ENCODE measurements around the gene KCNJ9.
A peak's percentile ranks its signal among the peaks of the same experiment; 100 is the strongest.

KCNJ9 gene

GRCh38 chr1:160112357-160112756 lies 31.0 kb downstream of the KCNJ9 start:
- Histone ChIP-seq H3K36me3 (ENCODE audit: insufficient read depth, low read depth, low read length) (no peaks in the 10 kb centered on the region), H3K9me3 (ENCODE audit: insufficient read depth, low read depth, low read length) (no peaks in the 10 kb centered on the region), H3K9ac (ENCODE audit: low read depth, low read length) (no peak overlapping the region), H3K4me3 (ENCODE audit: low read length) (no peak overlapping the region), H3K27me3 (ENCODE audit: insufficient read depth, low read length) (no peaks in the 10 kb centered on the region), H3K27ac (ENCODE audit: low read length) (no peak overlapping the region), H3K4me1 (ENCODE audit: insufficient read depth, low read length) (peaks cover 27% of the 10 kb centered on the region)

- peaks cover 38% of the 10 kb centered on the region for H3K4me1 ChIP-seq (ENCODE audit: insufficient read depth, low read length)
- no peak overlapping the region for H3K9ac ChIP-seq (ENCODE audit: low read depth, low read length)
- H3K9me3 ChIP-seq (ENCODE audit: insufficient read depth, low read depth, low read length), result no peaks in the 10 kb centered on the region
- no peaks in the 10 kb centered on the region for H3K27me3 ChIP-seq (ENCODE audit: insufficient read depth, low read length)
- H3K27ac ChIP-seq (ENCODE audit: low read length), result no peak overlapping the region
- no peaks in the 10 kb centered on the region for H3K36me3 ChIP-seq (ENCODE audit: insufficient read depth, low read depth, low read length)
- no peak overlapping the region for H3K4me3 ChIP-seq (ENCODE audit: low read length)
Observed at GRCh38 chr1:160113407-160113806, 32.1 kb downstream of the KCNJ9 start.

DNA sequence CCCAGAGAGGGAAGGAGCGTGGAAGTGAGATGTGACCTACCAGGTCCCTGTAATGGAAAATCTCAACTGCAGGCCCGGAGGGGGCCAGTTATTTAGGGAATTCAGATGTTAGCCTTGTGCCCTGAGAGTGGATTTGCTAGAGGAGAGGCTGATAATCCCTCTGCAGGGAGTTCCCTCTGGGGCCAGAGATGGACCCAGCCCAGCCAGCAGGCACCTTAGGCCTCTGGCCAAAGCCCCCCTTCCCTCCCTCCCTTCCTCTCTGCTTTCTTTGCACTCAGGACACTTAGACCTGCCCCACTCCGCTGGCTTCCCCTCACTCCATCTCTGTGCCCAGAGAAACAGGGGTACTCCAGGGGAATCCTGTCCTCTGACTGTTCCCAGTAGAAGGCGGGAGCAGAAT lies 32.7 kb downstream of the KCNJ9 start:
- H3K27ac ChIP-seq (ENCODE audit: low read length), result no peak overlapping the region
- no peak overlapping the region for H3K9ac ChIP-seq (ENCODE audit: low read depth, low read length)
- H3K4me1 ChIP-seq (ENCODE audit: insufficient read depth, low read length), result peaks cover 40% of the 10 kb centered on the region
- no peaks in the 10 kb centered on the region for H3K27me3 ChIP-seq (ENCODE audit: insufficient read depth, low read length)
- peaks cover 4% of the 10 kb centered on the region; the same call in 1 of the 2 replicates for H3K36me3 ChIP-seq (ENCODE audit: insufficient read depth, low read depth, low read length)
- H3K4me3 ChIP-seq (ENCODE audit: low read length), result no peak overlapping the region
- H3K9me3 ChIP-seq (ENCODE audit: insufficient read depth, low read depth, low read length), result no peaks in the 10 kb centered on the region

DNA sequence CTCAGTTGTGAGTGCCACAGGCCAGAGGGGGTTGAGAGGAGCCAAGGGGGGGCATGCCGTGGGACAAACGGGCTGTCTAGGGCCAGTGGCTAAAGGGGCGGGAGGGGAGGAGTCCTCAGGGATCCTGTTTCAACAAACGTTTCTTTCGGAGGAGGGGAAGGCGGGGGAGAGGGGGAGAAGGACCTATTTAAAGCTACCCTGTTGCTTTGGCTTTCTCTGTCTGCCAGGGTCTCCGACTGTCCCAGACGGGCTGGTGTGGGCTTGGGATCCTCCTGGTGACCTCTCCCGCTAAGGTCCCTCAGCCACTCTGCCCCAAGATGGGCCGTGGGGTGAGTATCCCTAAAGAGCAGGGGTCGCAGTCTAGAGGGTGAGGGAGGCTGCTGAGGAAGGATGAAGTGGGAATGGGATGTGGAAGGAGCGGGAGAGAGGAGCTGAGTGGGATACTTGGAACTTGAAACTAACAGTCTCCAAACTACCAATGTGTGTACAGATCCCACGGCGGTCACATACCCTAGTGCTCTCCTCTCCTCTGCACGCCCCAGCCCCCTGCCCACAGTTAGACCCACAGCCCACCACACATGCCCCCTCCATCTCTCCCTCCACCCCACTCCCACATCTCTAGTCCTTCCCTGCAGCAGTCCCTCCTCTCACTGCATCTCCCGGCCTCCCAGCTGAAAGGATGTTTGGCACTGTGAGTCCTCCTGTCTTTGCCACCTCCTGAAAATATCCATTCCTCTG lies 34.4 kb downstream of the KCNJ9 start, which contains the start of gene ATP1A2:
ATP1A2 (plus strand) TSS at position 215 of the 738 bp plus-strand sequence; CDS start at position 318, 103 bp downstream.
- H3K4me1 ChIP-seq (ENCODE audit: insufficient read depth, low read length), result peaks cover 31% of the 10 kb centered on the region
- no peaks in the 10 kb centered on the region for H3K9me3 ChIP-seq (ENCODE audit: insufficient read depth, low read depth, low read length)
- peak within 1 kb of the TSS; percentile 63 for H3K4me3 ChIP-seq (ENCODE audit: low read length)
- peaks cover 4% of the 10 kb centered on the region; the same call in 1 of the 2 replicates for H3K36me3 ChIP-seq (ENCODE audit: insufficient read depth, low read depth, low read length)
- peak within 1 kb of the TSS; percentile 48; the same call in 1 of the 2 replicates for H3K9ac ChIP-seq (ENCODE audit: low read depth, low read length)
- no peaks in the 10 kb centered on the region for H3K27me3 ChIP-seq (ENCODE audit: insufficient read depth, low read length)
- H3K27ac ChIP-seq (ENCODE audit: low read length), result no peak within 1 kb of the TSS

GRCh38 chr1:160116283-160117147 lies 35.2 kb downstream of the KCNJ9 start:
- Histone ChIP-seq H3K9me3 (ENCODE audit: insufficient read depth, low read depth, low read length) (no peaks in the 10 kb centered on the region), H3K4me1 (ENCODE audit: insufficient read depth, low read length) (peaks cover 31% of the 10 kb centered on the region), H3K4me3 (ENCODE audit: low read length) (peak overlapping the region; percentile 63), H3K9ac (ENCODE audit: low read depth, low read length) (peak overlapping the region; percentile 48; the same call in 1 of the 2 replicates), H3K36me3 (ENCODE audit: insufficient read depth, low read depth, low read length) (peaks cover 11% of the 10 kb centered on the region), H3K27ac (ENCODE audit: low read length) (no peak overlapping the region), H3K27me3 (ENCODE audit: insufficient read depth, low read length) (no peaks in the 10 kb centered on the region)

GRCh38 chr1:160117300-160117699 lies 36.0 kb downstream of the KCNJ9 start:
- no peaks in the 10 kb centered on the region for H3K27me3 ChIP-seq (ENCODE audit: insufficient read depth, low read length)
- H3K9ac ChIP-seq (ENCODE audit: low read depth, low read length), result peak overlapping the region; percentile 48; the same call in 1 of the 2 replicates
- H3K36me3 ChIP-seq (ENCODE audit: insufficient read depth, low read depth, low read length), result peaks cover 17% of the 10 kb centered on the region
- peaks cover 31% of the 10 kb centered on the region for H3K4me1 ChIP-seq (ENCODE audit: insufficient read depth, low read length)
- H3K4me3 ChIP-seq (ENCODE audit: low read length), result peak overlapping the region; percentile 63; the same call in 1 of the 2 replicates
- H3K27ac ChIP-seq (ENCODE audit: low read length), result peak overlapping the region; percentile 16
- no peaks in the 10 kb centered on the region for H3K9me3 ChIP-seq (ENCODE audit: insufficient read depth, low read depth, low read length)

- H3K27me3 ChIP-seq (ENCODE audit: insufficient read depth, low read length), result no peaks in the 10 kb centered on the region
- H3K27ac ChIP-seq (ENCODE audit: low read length), result peak overlapping the region; percentile 16
- H3K9ac ChIP-seq (ENCODE audit: low read depth, low read length), result peak overlapping the region; percentile 48; the same call in 1 of the 2 replicates
- H3K4me3 ChIP-seq (ENCODE audit: low read length), result peak overlapping the region; percentile 63; the same call in 1 of the 2 replicates
- H3K4me1 ChIP-seq (ENCODE audit: insufficient read depth, low read length), result peaks cover 31% of the 10 kb centered on the region
- no peaks in the 10 kb centered on the region for H3K9me3 ChIP-seq (ENCODE audit: insufficient read depth, low read depth, low read length)
- peaks cover 21% of the 10 kb centered on the region for H3K36me3 ChIP-seq (ENCODE audit: insufficient read depth, low read depth, low read length)
Observed at GRCh38 chr1:160117709-160118183, 36.4 kb downstream of the KCNJ9 start.

DNA sequence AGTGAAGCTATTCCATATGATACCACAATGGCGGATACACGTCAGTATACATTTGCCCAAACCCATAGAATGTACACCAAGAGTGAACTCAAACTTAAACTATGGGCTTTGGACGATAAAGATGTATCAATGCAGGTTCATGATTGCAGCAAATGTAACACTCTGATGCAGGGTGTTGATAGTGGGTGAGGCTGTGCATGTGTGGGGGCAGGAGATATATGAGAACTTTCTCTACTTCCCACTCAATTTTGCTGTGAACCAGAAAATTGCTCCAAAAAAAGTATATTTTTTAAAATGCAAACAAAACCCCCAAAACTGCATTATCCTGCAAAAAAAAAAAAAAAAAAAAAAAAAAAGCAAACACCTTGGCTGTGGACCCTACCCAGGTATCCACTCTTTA lies 37.6 kb downstream of the KCNJ9 start:
- Histone ChIP-seq H3K9me3 (ENCODE audit: insufficient read depth, low read depth, low read length) (no peaks in the 10 kb centered on the region), H3K27me3 (ENCODE audit: insufficient read depth, low read length) (no peaks in the 10 kb centered on the region), H3K4me3 (ENCODE audit: low read length) (no peak overlapping the region), H3K36me3 (ENCODE audit: insufficient read depth, low read depth, low read length) (peaks cover 33% of the 10 kb centered on the region), H3K9ac (ENCODE audit: low read depth, low read length) (no peak overlapping the region), H3K4me1 (ENCODE audit: insufficient read depth, low read length) (peaks cover 27% of the 10 kb centered on the region), H3K27ac (ENCODE audit: low read length) (no peak overlapping the region)

DNA sequence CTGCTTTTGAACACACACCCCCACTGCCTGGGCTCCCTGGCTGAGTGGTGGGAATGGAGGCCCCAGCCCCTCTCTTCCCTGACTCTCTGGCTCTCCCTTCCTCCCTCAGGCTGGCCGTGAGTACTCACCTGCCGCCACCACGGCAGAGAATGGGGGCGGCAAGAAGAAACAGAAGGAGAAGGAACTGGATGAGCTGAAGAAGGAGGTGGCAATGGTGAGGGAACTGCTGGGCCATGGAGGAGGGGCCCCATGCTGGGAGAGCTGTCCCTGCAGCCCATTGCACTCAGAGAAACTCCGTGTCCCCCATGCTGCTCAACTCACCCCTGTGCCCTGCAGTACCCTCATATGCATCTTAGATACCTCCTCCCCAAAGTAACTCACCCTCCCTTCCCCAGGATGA lies 39.5 kb downstream of the KCNJ9 start:
- Histone ChIP-seq H3K36me3 (ENCODE audit: insufficient read depth, low read depth, low read length) (peaks cover 52% of the 10 kb centered on the region), H3K27ac (ENCODE audit: low read length) (no peak overlapping the region), H3K27me3 (ENCODE audit: insufficient read depth, low read length) (no peaks in the 10 kb centered on the region), H3K4me3 (ENCODE audit: low read length) (no peak overlapping the region), H3K4me1 (ENCODE audit: insufficient read depth, low read length) (peaks cover 28% of the 10 kb centered on the region), H3K9ac (ENCODE audit: low read depth, low read length) (no peak overlapping the region), H3K9me3 (ENCODE audit: insufficient read depth, low read depth, low read length) (no peaks in the 10 kb centered on the region)

DNA sequence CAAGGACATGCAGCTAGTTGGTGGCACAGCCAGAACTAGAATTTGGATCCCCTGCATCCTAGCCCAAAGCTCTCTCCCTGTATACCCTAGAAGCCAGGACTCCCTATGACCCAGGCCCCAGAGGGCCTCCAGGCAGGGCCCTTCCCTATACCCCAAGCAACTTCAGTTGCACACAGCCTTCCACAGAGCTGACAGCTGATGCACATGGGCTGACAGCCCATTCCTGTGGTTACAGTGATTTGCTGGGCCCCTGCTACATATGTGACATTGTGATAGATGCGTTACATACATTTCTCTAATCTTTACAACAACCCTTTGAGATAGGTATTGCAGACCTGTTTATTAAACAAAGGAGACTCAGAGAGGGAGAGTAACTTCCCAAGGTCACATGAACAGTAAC lies 40.0 kb downstream of the KCNJ9 start:
- H3K4me3 ChIP-seq (ENCODE audit: low read length), result no peak overlapping the region
- H3K36me3 ChIP-seq (ENCODE audit: insufficient read depth, low read depth, low read length), result peaks cover 57% of the 10 kb centered on the region

DNA sequence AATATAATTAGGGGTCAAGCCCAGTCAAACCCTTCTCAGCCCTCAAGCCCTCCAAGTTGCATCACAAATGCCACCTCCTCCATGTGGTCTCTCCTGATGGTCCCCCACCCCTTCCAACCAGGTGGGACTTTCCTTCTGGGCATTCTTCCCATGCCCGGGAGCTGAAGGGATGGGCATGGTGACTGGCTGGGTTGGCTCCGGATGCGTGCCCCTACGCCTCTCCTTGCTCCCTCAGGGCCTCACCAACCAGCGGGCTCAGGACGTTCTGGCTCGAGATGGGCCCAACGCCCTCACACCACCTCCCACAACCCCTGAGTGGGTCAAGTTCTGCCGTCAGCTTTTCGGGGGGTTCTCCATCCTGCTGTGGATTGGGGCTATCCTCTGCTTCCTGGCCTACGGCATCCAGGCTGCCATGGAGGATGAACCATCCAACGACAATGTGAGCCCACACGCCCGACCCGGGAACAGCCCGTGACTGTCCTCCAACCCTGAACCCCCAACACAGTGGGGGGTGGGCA lies 41.7 kb downstream of the KCNJ9 start:
- Histone ChIP-seq H3K27me3 (ENCODE audit: insufficient read depth, low read length) (no peaks in the 10 kb centered on the region), H3K27ac (ENCODE audit: low read length) (no peak overlapping the region), H3K36me3 (ENCODE audit: insufficient read depth, low read depth, low read length) (peaks cover 74% of the 10 kb centered on the region)

More for the DNA sequence above, 40.0 kb downstream of the KCNJ9 start:
- Histone ChIP-seq H3K4me1 (ENCODE audit: insufficient read depth, low read length) (peaks cover 26% of the 10 kb centered on the region), H3K27ac (ENCODE audit: low read length) (no peak overlapping the region), H3K9me3 (ENCODE audit: insufficient read depth, low read depth, low read length) (no peaks in the 10 kb centered on the region), H3K27me3 (ENCODE audit: insufficient read depth, low read length) (no peaks in the 10 kb centered on the region), H3K9ac (ENCODE audit: low read depth, low read length) (no peak overlapping the region)

More for the DNA sequence above, 41.7 kb downstream of the KCNJ9 start:
- Histone ChIP-seq H3K9me3 (ENCODE audit: insufficient read depth, low read depth, low read length) (no peaks in the 10 kb centered on the region), H3K4me3 (ENCODE audit: low read length) (no peak overlapping the region), H3K4me1 (ENCODE audit: insufficient read depth, low read length) (peaks cover 11% of the 10 kb centered on the region), H3K9ac (ENCODE audit: low read depth, low read length) (no peak overlapping the region)

Measured in iPS-20b (cell line).